Karpas-422 (cell line): ENCODE measurements around the gene ABHD4. TPM values are rescaled to one million over a fixed set of nuclear protein-coding genes. Genes with fewer than 3 reads are reported as not detected.
"Not testable (repeated sequence)": the region's sequence is repeated elsewhere in the genome, so short reads cannot be mapped to it uniquely, and the experiment has no call there.

Source experiments
- DNase-seq: peaks from one replicate; pipeline ENCODE4 v3.0.0-alpha.2; 2015
- H2AFZ ChIP-seq: fragments of 200-600 bp; sonication (generic); 2 replicates; pipeline ENCODE4 v1.6.1; 2014; ENCODE audit warnings: antibody characterized with exemption, low read length, mixed read lengths
- H3K27ac ChIP-seq: fragments of 200-600 bp; sonication (generic); 2 replicates; pipeline ENCODE4 v1.5.1; 2014; ENCODE audit warnings: mild to moderate bottlenecking, low read length, moderate library complexity
- H3K27me3 ChIP-seq: fragments of 200-600 bp; sonication (generic); 2 replicates; pipeline ENCODE4 v1.6.1; 2014; ENCODE audit warnings: low read length, mixed read lengths
- H3K36me3 ChIP-seq: fragments of 200-600 bp; sonication (generic); 2 replicates; pipeline ENCODE4 v1.6.1; 2014; ENCODE audit warnings: low read length, mixed read lengths; ENCODE audit not compliant: insufficient read depth
- H3K4me1 ChIP-seq: fragments of 200-600 bp; sonication (generic); 2 replicates; pipeline ENCODE4 v1.6.1; 2014; ENCODE audit warnings: mild to moderate bottlenecking, low read length, mixed read lengths
- H3K4me2 ChIP-seq: fragments of 200-600 bp; sonication (generic); 2 replicates; pipeline ENCODE4 v1.6.1; 2014; ENCODE audit warnings: low read length, low read depth, mild to moderate bottlenecking; ENCODE audit not compliant: poor library complexity, severe bottlenecking
- H3K4me3 ChIP-seq: fragments of 200-600 bp; sonication (generic); 2 replicates; pipeline ENCODE4 v1.5.1; 2014; ENCODE audit warnings: mild to moderate bottlenecking, antibody characterized with exemption, low read length, mixed read lengths
- H3K79me2 ChIP-seq: fragments of 200-600 bp; sonication (generic); 2 replicates; pipeline ENCODE4 v1.6.1; 2014; ENCODE audit warnings: mild to moderate bottlenecking, low read length, mixed read lengths
- H3K9ac ChIP-seq: fragments of 200-600 bp; sonication (generic); 2 replicates; pipeline ENCODE4 v1.6.0; 2014; ENCODE audit warnings: low read length
- H3K9me2 ChIP-seq: fragments of 200-600 bp; sonication (generic), shearing (Covaris generic); replicated peaks from 2 replicates; pipeline ENCODE4 v1.6.0; 2014; ENCODE audit warnings: mild to moderate bottlenecking, low read length, moderate library complexity; ENCODE audit not compliant: insufficient read depth
- H3K9me3 ChIP-seq: fragments of 300-700, 200-600 bp; sonication (generic); 2 replicates; pipeline ENCODE4 v1.6.1; 2014; ENCODE audit warnings: low read length, mixed read lengths
- H4K20me1 ChIP-seq: fragments of 200-600 bp; sonication (generic); 2 replicates; pipeline ENCODE4 v1.6.1; 2014; ENCODE audit warnings: mild to moderate bottlenecking, antibody characterized with exemption, low read length, low read depth; ENCODE audit not compliant: insufficient read depth
- total RNA-seq: library from RNA; depleted of rRNA; stranded (reverse); fragments of >200 nt; shearing (Covaris generic); gene quantifications from 2 replicates; pipeline ENCODE4 v1.2.3, GENCODE V29; 2014; ENCODE audit warnings: low replicate concordance

Gene ABHD4
- total RNA-seq, 1 experiment from 2014 or later = 6.1 TPM

- peaks cover 83% of the 10 kb centered on the region for H3K79me2 ChIP-seq
- no peak overlapping the region for H3K4me3 ChIP-seq
- H3K36me3 ChIP-seq = peaks cover 12% of the 10 kb centered on the region; the same call in 1 of the 2 replicates
- H4K20me1 ChIP-seq = 0 out of 2 replicates have a peak, but pooled peaks cover 4% of the 10 kb centered on the region
- peaks cover 4% of the 10 kb centered on the region for H3K4me1 ChIP-seq
- no peak overlapping the region for H2AFZ ChIP-seq
- H3K9ac ChIP-seq = no peak overlapping the region
- no peak for DNase-seq
- H3K27me3 ChIP-seq = no peaks in the 10 kb centered on the region
- no peak overlapping the region for H3K27ac ChIP-seq
- no peaks in the 10 kb centered on the region for H3K9me3 ChIP-seq
- no peaks in the 10 kb centered on the region for H3K9me2 ChIP-seq
- no peak overlapping the region for H3K4me2 ChIP-seq
Observed at GRCh38 chr14:22579236-22579635, 18.9 kb upstream of the ABHD4 start.

- Histone ChIP-seq H3K4me2 (no peak overlapping the region), H3K9ac (no peak overlapping the region), H3K79me2 (peaks cover 87% of the 10 kb centered on the region), H4K20me1 (0 out of 2 replicates have a peak, but pooled peaks cover 4% of the 10 kb centered on the region), H3K27me3 (no peaks in the 10 kb centered on the region), H3K36me3 (peaks cover 6% of the 10 kb centered on the region; the same call in 1 of the 2 replicates), H2AFZ (no peak overlapping the region), H3K9me2 (no peaks in the 10 kb centered on the region), H3K4me1 (peaks cover 10% of the 10 kb centered on the region), H3K9me3 (no peaks in the 10 kb centered on the region), H3K4me3 (no peak overlapping the region), H3K27ac (no peak overlapping the region)
- DNase-seq = no peak
Observed at GRCh38 chr14:22579881-22580280, 18.2 kb upstream of the ABHD4 start.

- peaks cover 18% of the 10 kb centered on the region for H3K4me1 ChIP-seq
Observed at GRCh38 chr14:22580625-22581024, 17.5 kb upstream of the ABHD4 start.

GRCh38 chr14:22583994-22584393 is 14.1 kb upstream of the ABHD4 start:
- Histone ChIP-seq H3K4me3 (no peak overlapping the region), H3K4me2 (no peak overlapping the region), H3K4me1 (peaks cover 39% of the 10 kb centered on the region), H3K79me2 (peaks cover 88% of the 10 kb centered on the region), H3K9me3 (no peaks in the 10 kb centered on the region), H4K20me1 (no peaks in the 10 kb centered on the region), H2AFZ (no peak overlapping the region), H3K36me3 (peaks cover 5% of the 10 kb centered on the region; the same call in 1 of the 2 replicates), H3K9me2 (no peaks in the 10 kb centered on the region), H3K27ac (no peak overlapping the region), H3K27me3 (no peaks in the 10 kb centered on the region), H3K9ac (no peak overlapping the region)
- DNase-seq = no peak

More at GRCh38 chr14:22580625-22581024, 17.5 kb upstream of the ABHD4 start:
- 0 out of 2 replicates have a peak, but pooled peaks cover 4% of the 10 kb centered on the region for H4K20me1 ChIP-seq
- no peaks in the 10 kb centered on the region for H3K9me3 ChIP-seq
- 0 out of 2 replicates have a peak, but pooled peaks cover 4% of the 10 kb centered on the region for H3K36me3 ChIP-seq
- no peak overlapping the region for H2AFZ ChIP-seq
- peaks cover 90% of the 10 kb centered on the region for H3K79me2 ChIP-seq
- no peak overlapping the region for H3K9ac ChIP-seq
- no peak for DNase-seq
- no peak overlapping the region for H3K27ac ChIP-seq
- H3K4me2 ChIP-seq = no peak overlapping the region
- no peak overlapping the region for H3K4me3 ChIP-seq
- no peaks in the 10 kb centered on the region for H3K9me2 ChIP-seq
- no peaks in the 10 kb centered on the region for H3K27me3 ChIP-seq

- DNase-seq = no peak
- peaks cover 62% of the 10 kb centered on the region for H3K4me1 ChIP-seq
- no peaks in the 10 kb centered on the region for H4K20me1 ChIP-seq
- peak overlapping the region; percentile 92 for H3K4me2 ChIP-seq
- no peaks in the 10 kb centered on the region for H3K9me3 ChIP-seq
- H2AFZ ChIP-seq = no peak overlapping the region
- peaks cover 5% of the 10 kb centered on the region; the same call in 1 of the 2 replicates for H3K36me3 ChIP-seq
- no peak overlapping the region for H3K27ac ChIP-seq
- peaks cover 62% of the 10 kb centered on the region for H3K79me2 ChIP-seq
- H3K27me3 ChIP-seq = no peaks in the 10 kb centered on the region
- peak overlapping the region; percentile 83; the same call in 1 of the 2 replicates for H3K4me3 ChIP-seq
- H3K9ac ChIP-seq = peak overlapping the region; percentile 4; the same call in 1 of the 2 replicates
- no peaks in the 10 kb centered on the region for H3K9me2 ChIP-seq
Observed at GRCh38 chr14:22587247-22587646, 10.9 kb upstream of the ABHD4 start.

GRCh38 chr14:22587677-22588422 is 10.2 kb upstream of the ABHD4 start:
- not testable (repeated sequence) for H3K9me3 ChIP-seq, H2AFZ ChIP-seq, H3K27me3 ChIP-seq, H4K20me1 ChIP-seq, H3K9me2 ChIP-seq, H3K36me3 ChIP-seq
- peak overlapping the region; percentile 83 for H3K4me3 ChIP-seq
- peak overlapping the region; percentile 81 for H3K9ac ChIP-seq
- peak; percentile 60 for DNase-seq
- H3K4me2 ChIP-seq = peak overlapping the region; percentile 92
- peaks cover 58% of the 10 kb centered on the region for H3K79me2 ChIP-seq
- peak overlapping the region; percentile 40; the same call in 1 of the 2 replicates for H3K27ac ChIP-seq
- H3K4me1 ChIP-seq = peaks cover 68% of the 10 kb centered on the region

GRCh38 chr14:22588526-22589095 is 9.5 kb upstream of the ABHD4 start:
- H3K9ac ChIP-seq = peak overlapping the region; percentile 81
- H3K79me2 ChIP-seq = peaks cover 51% of the 10 kb centered on the region
- H3K9me3 ChIP-seq = no peaks in the 10 kb centered on the region
- peaks cover 5% of the 10 kb centered on the region; the same call in 1 of the 2 replicates for H3K36me3 ChIP-seq
- no peaks in the 10 kb centered on the region for H3K9me2 ChIP-seq
- H3K27ac ChIP-seq = peak overlapping the region; percentile 40
- H3K4me2 ChIP-seq = peak overlapping the region; percentile 92
- H3K4me1 ChIP-seq = peaks cover 76% of the 10 kb centered on the region
- peak overlapping the region; percentile 22; the same call in 1 of the 2 replicates for H2AFZ ChIP-seq
- no peaks in the 10 kb centered on the region for H4K20me1 ChIP-seq
- DNase-seq = no peak
- no peaks in the 10 kb centered on the region for H3K27me3 ChIP-seq
- peak overlapping the region; percentile 83 for H3K4me3 ChIP-seq
